GM18502 (cell line): Measurements from ENCODE around the gene FBF1.

Experiments
- ATAC-seq: cut with Tn5 transposase; IDR thresholded peaks from one replicate; pipeline ENCODE4 v1.9.1; 2021; ENCODE audit warnings: mild to moderate bottlenecking; ENCODE audit not compliant: unreplicated experiment, poor library complexity

The FBF1 gene

GRCh38 chr17:75950855-75951554 is 10.2 kb upstream of the FBF1 start:
- no peak for ATAC-seq

GRCh38 chr17:75950421-75950820 is 9.6 kb upstream of the FBF1 start:
- no peak for ATAC-seq

GRCh38 chr17:75945211-75945610 is 4.4 kb upstream of the FBF1 start:
- no peak for ATAC-seq

GRCh38 chr17:75943491-75943890 is 2.6 kb upstream of the FBF1 start:
- ATAC-seq: no peak

- ATAC-seq: no peak
These were observed 1.6 kb upstream of the FBF1 start for GRCh38 chr17:75942473-75942872.

- ATAC-seq: no peak
These were observed 589 bp upstream of the FBF1 start for GRCh38 chr17:75941442-75941819.

- ATAC-seq: no peak
These were observed 3.2 kb downstream of the FBF1 start for GRCh38 chr17:75937652-75938051.

GRCh38 chr17:75933808-75934207 is 7.0 kb downstream of the FBF1 start:
- ATAC-seq: no peak

- ATAC-seq: no peak
These were observed 8.0 kb downstream of the FBF1 start for GRCh38 chr17:75932852-75933251.

GRCh38 chr17:75931062-75931461 is 9.8 kb downstream of the FBF1 start:
- ATAC-seq: no peak

- no peak for ATAC-seq
These were observed 13.4 kb downstream of the FBF1 start for GRCh38 chr17:75927286-75927922.

GRCh38 chr17:75926456-75926855 is 14.4 kb downstream of the FBF1 start:
- no peak for ATAC-seq

GRCh38 chr17:75925912-75926311 is 14.9 kb downstream of the FBF1 start:
- no peak for ATAC-seq

GRCh38 chr17:75925103-75925502 is 15.7 kb downstream of the FBF1 start:
- ATAC-seq: no peak

GRCh38 chr17:75922963-75923874 is 17.6 kb downstream of the FBF1 start:
- ATAC-seq: no peak

GRCh38 chr17:75922173-75922961 is 18.5 kb downstream of the FBF1 start:
- no peak for ATAC-seq

GRCh38 chr17:75921596-75921995 is 19.2 kb downstream of the FBF1 start:
- no peak for ATAC-seq

GRCh38 chr17:75920045-75920560 is 20.7 kb downstream of the FBF1 start:
- no peak for ATAC-seq

- ATAC-seq: no peak
These were observed 21.2 kb downstream of the FBF1 start for GRCh38 chr17:75919611-75920010.

GRCh38 chr17:75917917-75918445 is 22.9 kb downstream of the FBF1 start:
- no peak for ATAC-seq
